OCI-LY1 (cell line): Measurements from ENCODE around the gene SEPTIN3.

Source experiments
- H2AFZ ChIP-seq: fragments of 200-600 bp; sonication (generic), shearing (Covaris generic); 2 replicates; pipeline ENCODE4 v1.6.0; 2014; ENCODE audit warnings: antibody characterized with exemption, mild to moderate bottlenecking, low read length
- H3F3A ChIP-seq: fragments of 200-600 bp; sonication (generic), shearing (Covaris generic); 2 replicates; pipeline ENCODE4 v1.6.0; 2014; ENCODE audit warnings: mild to moderate bottlenecking, antibody characterized with exemption, low read length, moderate library complexity; ENCODE audit not compliant: insufficient read depth
- H3K27ac ChIP-seq: fragments of 200-600 bp; sonication (generic); 2 replicates; pipeline ENCODE4 v1.5.1; 2014; ENCODE audit warnings: low read length, mixed run types, mild to moderate bottlenecking, low read depth; ENCODE audit not compliant: poor library complexity, severe bottlenecking
- H3K27me3 ChIP-seq: fragments of 200-600 bp; sonication (generic); 2 replicates; pipeline ENCODE4 v1.6.0; 2014; ENCODE audit warnings: antibody characterized with exemption, mild to moderate bottlenecking, low read length, moderate library complexity; ENCODE audit not compliant: insufficient read depth
- H3K36me3 ChIP-seq: fragments of 200-600 bp; sonication (generic); 2 replicates; pipeline ENCODE4 v1.6.1; 2014; ENCODE audit warnings: mild to moderate bottlenecking, antibody characterized with exemption, low read length, moderate library complexity, mixed read lengths; ENCODE audit not compliant: insufficient read depth
- H3K4me1 ChIP-seq: fragments of 200-600 bp; sonication (generic); 2 replicates; pipeline ENCODE4 v1.5.1; 2014; ENCODE audit warnings: mild to moderate bottlenecking, low read length, moderate library complexity; ENCODE audit not compliant: insufficient read depth, severe bottlenecking
- H3K4me2 ChIP-seq: fragments of 200-600 bp; sonication (generic), shearing (Covaris generic); 2 replicates; pipeline ENCODE4 v1.6.1; 2014; ENCODE audit warnings: low read length
- H3K4me3 ChIP-seq: fragments of 200-600 bp; sonication (generic); 2 replicates; pipeline ENCODE4 v1.5.1; 2014; ENCODE audit warnings: low read length, low read depth, mild to moderate bottlenecking, mixed read lengths; ENCODE audit not compliant: poor library complexity, severe bottlenecking
- H3K79me2 ChIP-seq: fragments of 200-600 bp; shearing (Covaris generic); 2 replicates; pipeline ENCODE4 v1.6.1; 2016; ENCODE audit warnings: mixed run types, low read length, mixed read lengths; ENCODE audit not compliant: insufficient read depth
- H3K9ac ChIP-seq: fragments of 200-600 bp; sonication (generic), shearing (Covaris generic); 2 replicates; pipeline ENCODE4 v1.6.1; 2014; ENCODE audit warnings: mild to moderate bottlenecking, low read length, mixed read lengths
- H3K9me2 ChIP-seq: fragments of 200-600 bp; sonication (generic), shearing (Covaris generic); 2 replicates; pipeline ENCODE4 v1.6.1; 2014; ENCODE audit warnings: low read depth, mild to moderate bottlenecking, low read length, mixed read lengths
- H3K9me3 ChIP-seq: fragments of 200-600 bp; shearing (Covaris generic); 2 replicates; pipeline ENCODE4 v1.6.1; 2014; ENCODE audit warnings: low read length, mixed read lengths
- H4K20me1 ChIP-seq: fragments of 200-600 bp; sonication (generic), shearing (Covaris generic); 2 replicates; pipeline ENCODE4 v1.6.0; 2016; ENCODE audit warnings: mild to moderate bottlenecking, low read length; ENCODE audit not compliant: insufficient read depth
- EZH2 ChIP-seq: fragments of 200-600 bp; sonication (generic), shearing (Covaris generic); IDR thresholded peaks from 2 replicates; pipeline ENCODE4 v1.8.0; 2017; ENCODE audit warnings: borderline replicate concordance, mixed run types, mild to moderate bottlenecking, antibody characterized with exemption, low read length, moderate library complexity, mixed read lengths
- TF ChIP-seq, protein P1 (sequence below): fragments of 200-600 bp; sonication (generic), shearing (Covaris generic); IDR thresholded peaks from 2 replicates; pipeline ENCODE4 v1.5.1; 2017; ENCODE audit warnings: mild to moderate bottlenecking, antibody characterized with exemption, low read length, moderate library complexity, mixed read lengths

SEPTIN3 gene

DNA sequence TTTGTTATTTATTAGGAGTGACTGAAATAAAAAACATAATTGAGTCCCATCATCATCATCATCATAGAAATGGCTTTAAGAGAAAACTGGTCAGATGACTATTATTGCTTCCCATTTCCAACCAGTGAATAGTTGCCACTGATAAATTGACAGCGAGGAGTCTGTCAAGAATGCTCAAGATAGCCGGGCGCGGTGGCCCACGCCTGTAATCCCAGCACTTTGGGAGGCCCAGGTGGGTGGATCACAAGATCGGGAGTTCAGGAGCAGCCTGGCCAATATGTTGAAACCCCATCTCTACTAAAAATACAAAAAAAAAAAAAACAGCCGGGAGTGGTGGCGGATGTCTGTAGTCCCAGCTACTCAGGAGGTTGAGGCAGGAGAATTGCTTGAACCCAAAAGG is 31.2 kb downstream of the SEPTIN3 start:
- Histone ChIP-seq H3K36me3 (no peaks in the 10 kb centered on the region; the same call in 1 of the 2 replicates), H4K20me1 (no peaks in the 10 kb centered on the region), H2AFZ (no peak overlapping the region), H3K9ac (no peak overlapping the region), H3K4me2 (no peak overlapping the region), H3K4me3 (no peak overlapping the region), H3F3A (no peaks in the 10 kb centered on the region), H3K9me2 (no peaks in the 10 kb centered on the region), H3K27ac (no peak overlapping the region), H3K79me2 (no peaks in the 10 kb centered on the region), H3K9me3 (no peaks in the 10 kb centered on the region), H3K4me1 (peaks cover 12% of the 10 kb centered on the region), H3K27me3 (peaks cover 5% of the 10 kb centered on the region; the same call in 1 of the 2 replicates)
- no peak for TF ChIP-seq EZH2
- TF ChIP-seq, protein P1, sequence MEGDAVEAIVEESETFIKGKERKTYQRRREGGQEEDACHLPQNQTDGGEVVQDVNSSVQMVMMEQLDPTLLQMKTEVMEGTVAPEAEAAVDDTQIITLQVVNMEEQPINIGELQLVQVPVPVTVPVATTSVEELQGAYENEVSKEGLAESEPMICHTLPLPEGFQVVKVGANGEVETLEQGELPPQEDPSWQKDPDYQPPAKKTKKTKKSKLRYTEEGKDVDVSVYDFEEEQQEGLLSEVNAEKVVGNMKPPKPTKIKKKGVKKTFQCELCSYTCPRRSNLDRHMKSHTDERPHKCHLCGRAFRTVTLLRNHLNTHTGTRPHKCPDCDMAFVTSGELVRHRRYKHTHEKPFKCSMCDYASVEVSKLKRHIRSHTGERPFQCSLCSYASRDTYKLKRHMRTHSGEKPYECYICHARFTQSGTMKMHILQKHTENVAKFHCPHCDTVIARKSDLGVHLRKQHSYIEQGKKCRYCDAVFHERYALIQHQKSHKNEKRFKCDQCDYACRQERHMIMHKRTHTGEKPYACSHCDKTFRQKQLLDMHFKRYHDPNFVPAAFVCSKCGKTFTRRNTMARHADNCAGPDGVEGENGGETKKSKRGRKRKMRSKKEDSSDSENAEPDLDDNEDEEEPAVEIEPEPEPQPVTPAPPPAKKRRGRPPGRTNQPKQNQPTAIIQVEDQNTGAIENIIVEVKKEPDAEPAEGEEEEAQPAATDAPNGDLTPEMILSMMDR, result no peak

DNA sequence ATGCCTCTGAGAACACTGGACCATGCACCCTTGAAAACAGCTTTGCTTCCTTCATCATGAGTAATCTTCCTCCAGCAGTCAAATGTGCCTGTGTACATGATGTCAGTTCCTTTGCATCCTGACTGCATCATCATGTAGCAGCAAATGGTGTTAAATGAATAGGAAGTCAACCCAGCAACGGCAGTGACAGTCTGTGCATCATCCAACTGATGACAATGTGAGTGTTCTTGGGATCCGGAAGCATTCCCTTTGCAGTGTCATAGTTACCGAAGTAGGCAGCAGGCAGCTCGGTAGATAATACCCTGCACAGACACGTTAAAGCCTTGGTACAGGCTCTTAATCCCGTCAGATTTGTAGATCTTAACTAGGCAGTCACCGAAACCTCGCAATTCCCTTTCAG is 31.9 kb downstream of the SEPTIN3 start:
- no peaks in the 10 kb centered on the region; the same call in 1 of the 2 replicates for H3K36me3 ChIP-seq
- H2AFZ ChIP-seq, result no peak overlapping the region
- peaks cover 12% of the 10 kb centered on the region for H3K4me1 ChIP-seq
- H3K27ac ChIP-seq, result no peak overlapping the region
- TF ChIP-seq, protein P1, result no peak
- no peak for TF ChIP-seq EZH2
- no peaks in the 10 kb centered on the region for H3K9me2 ChIP-seq
- no peaks in the 10 kb centered on the region for H3K9me3 ChIP-seq
- H3K4me3 ChIP-seq, result no peak overlapping the region
- no peak overlapping the region for H3K9ac ChIP-seq
- no peak overlapping the region for H3K4me2 ChIP-seq
- H3K27me3 ChIP-seq, result peaks cover 5% of the 10 kb centered on the region; the same call in 1 of the 2 replicates
- no peaks in the 10 kb centered on the region for H3K79me2 ChIP-seq
- no peaks in the 10 kb centered on the region for H4K20me1 ChIP-seq
- no peaks in the 10 kb centered on the region for H3F3A ChIP-seq

DNA sequence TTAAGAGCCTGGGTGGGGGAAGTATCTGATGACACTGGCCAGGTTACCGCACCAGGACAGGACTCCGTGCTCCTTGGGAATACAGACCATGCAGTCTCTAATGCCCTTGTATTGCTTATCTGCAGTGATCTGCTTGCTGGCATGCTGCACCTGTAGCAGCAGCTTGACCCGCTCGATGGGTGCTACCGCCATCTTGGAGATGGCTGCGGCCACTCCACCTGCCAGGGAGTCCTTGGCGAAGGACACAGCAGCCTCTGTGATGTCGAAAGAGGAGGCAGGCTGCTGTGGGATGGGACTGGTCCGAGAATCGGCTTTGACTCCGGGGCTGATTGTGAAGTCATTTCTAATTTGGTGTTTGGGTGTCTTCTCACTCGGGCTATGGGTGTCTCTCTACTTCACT is 32.5 kb downstream of the SEPTIN3 start:
- no peak overlapping the region for H3K9ac ChIP-seq
- H3K9me3 ChIP-seq, result no peaks in the 10 kb centered on the region
- H3K4me1 ChIP-seq, result peaks cover 12% of the 10 kb centered on the region
- H3K27ac ChIP-seq, result no peak overlapping the region
- no peak overlapping the region for H2AFZ ChIP-seq
- no peaks in the 10 kb centered on the region for H3F3A ChIP-seq
- H3K79me2 ChIP-seq, result no peaks in the 10 kb centered on the region
- no peaks in the 10 kb centered on the region; the same call in 1 of the 2 replicates for H3K36me3 ChIP-seq
- H3K27me3 ChIP-seq, result peaks cover 5% of the 10 kb centered on the region; the same call in 1 of the 2 replicates
- H3K9me2 ChIP-seq, result no peaks in the 10 kb centered on the region
- H3K4me3 ChIP-seq, result no peak overlapping the region
- H4K20me1 ChIP-seq, result no peaks in the 10 kb centered on the region
- H3K4me2 ChIP-seq, result no peak overlapping the region
- no peak for TF ChIP-seq EZH2
- TF ChIP-seq, protein P1, result no peak
